SK-N-SH (cell line): Measurements from ENCODE around the gene VAMP8.
A peak's percentile ranks its signal among the peaks of the same experiment; 100 is the strongest.

Experiments
- EP300 ChIP-seq, 2 experiments: IDR thresholded peaks; 2 replicates each; pipeline versions ENCODE4 v1.4.0 to v1.6.1; 2012; ENCODE audit warnings: borderline replicate concordance in 1 of 2, low read depth in 1 of 2, low read length in 1 of 2
- TEAD4 ChIP-seq: IDR thresholded peaks from 2 replicates; pipeline ENCODE4 v1.4.0; 2012; ENCODE audit warnings: mild to moderate bottlenecking, borderline replicate concordance; ENCODE audit not compliant: insufficient read depth
- TF ChIP-seq, protein P1 (sequence below): IDR thresholded peaks from 2 replicates; pipeline ENCODE4 v1.4.0; 2012; ENCODE audit warnings: low read depth

GRCh38 chr2:85602476-85603234 lies 25.3 kb downstream of the VAMP8 start, which contains the start of gene TMEM150A:
- TF ChIP-seq, protein P1, sequence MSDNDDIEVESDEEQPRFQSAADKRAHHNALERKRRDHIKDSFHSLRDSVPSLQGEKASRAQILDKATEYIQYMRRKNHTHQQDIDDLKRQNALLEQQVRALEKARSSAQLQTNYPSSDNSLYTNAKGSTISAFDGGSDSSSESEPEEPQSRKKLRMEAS: peak; percentile 79
- TF ChIP-seq EP300 (IDR thresholded peaks at IDR 0.05; ENCODE audit: borderline replicate concordance in 1 of 2, low read depth in 1 of 2, low read length in 1 of 2): no peak
- no peak for TF ChIP-seq TEAD4
